Neural progenitor cell (in vitro differentiated cells): Measurements from ENCODE around the gene KRT10. TPM values are rescaled to one million over a fixed set of nuclear protein-coding genes. Genes with fewer than 3 reads are reported as not detected.

ENCODE experiments used
- DNase-seq: peaks from one replicate; pipeline ENCODE4 v3.0.0-alpha.2; 2016; ENCODE audit warnings: low spot score
- H2AFZ ChIP-seq: fragments of 200-600 bp; sonication (generic); replicated peaks from 2 replicates; pipeline ENCODE4 v1.6.1; 2016; ENCODE audit warnings: antibody characterized with exemption
- H3F3A ChIP-seq: fragments of 200-600 bp; sonication (generic); 2 replicates; pipeline ENCODE4 v1.6.1; 2016; ENCODE audit warnings: antibody characterized with exemption, low read depth
- H3K27ac ChIP-seq: fragments of 200-600 bp; sonication (generic); 2 replicates; pipeline ENCODE4 v1.5.1; 2016; ENCODE audit warnings: mild to moderate bottlenecking
- H3K27me3 ChIP-seq: fragments of 200-600 bp; sonication (generic); 2 replicates; pipeline ENCODE4 v1.6.1; 2016; ENCODE audit warnings: mild to moderate bottlenecking, moderate library complexity
- H3K36me3 ChIP-seq: fragments of 200-600 bp; sonication (generic); 2 replicates; pipeline ENCODE4 v1.5.1; 2016
- H3K4me1 ChIP-seq: fragments of 200-600 bp; sonication (generic); 2 replicates; pipeline ENCODE4 v1.6.1; 2016; ENCODE audit warnings: mixed run types
- H3K4me2 ChIP-seq: fragments of 200-600 bp; sonication (generic); 2 replicates; pipeline ENCODE4 v1.6.1; 2016
- H3K4me3 ChIP-seq: fragments of 200-600 bp; sonication (generic); 2 replicates; pipeline ENCODE4 v1.5.1; 2016
- H3K79me2 ChIP-seq: fragments of 200-600 bp; sonication (generic); 2 replicates; pipeline ENCODE4 v1.6.1; 2016; ENCODE audit warnings: low read depth
- H3K9ac ChIP-seq: fragments of 200-600 bp; sonication (generic); 2 replicates; pipeline ENCODE4 v1.6.1; 2016
- H3K9me3 ChIP-seq: fragments of 200-600 bp; sonication (generic); 2 replicates; pipeline ENCODE4 v1.5.1; 2016; ENCODE audit warnings: low read depth
- H4K20me1 ChIP-seq: fragments of 200-600 bp; sonication (generic); 2 replicates; pipeline ENCODE4 v1.6.1; 2016; ENCODE audit warnings: low read depth
- H3K27ac Mint-ChIP-seq: 3 replicates; pipeline ENCODE4 v1.8.0; 2021; ENCODE audit warnings: mixed read lengths
- H3K27me3 Mint-ChIP-seq: 2 replicates; pipeline ENCODE4 v1.8.0; 2022; ENCODE audit warnings: low read depth, mild to moderate bottlenecking, inconsistent platforms, moderate library complexity, mixed read lengths; ENCODE audit not compliant: insufficient read depth
- H3K36me3 Mint-ChIP-seq: 3 replicates; pipeline ENCODE4 v1.8.0; 2021; ENCODE audit warnings: mixed read lengths
- H3K4me1 Mint-ChIP-seq: 3 replicates; pipeline ENCODE4 v1.8.0; 2021; ENCODE audit warnings: mixed read lengths
- H3K4me3 Mint-ChIP-seq: 3 replicates; pipeline ENCODE4 v1.8.0; 2021; ENCODE audit warnings: mild to moderate bottlenecking, moderate library complexity, mixed read lengths
- H3K9me3 Mint-ChIP-seq: 3 replicates; pipeline ENCODE4 v1.8.0; 2020; ENCODE audit warnings: mixed read lengths
- CTCF ChIP-seq: fragments of 200-600 bp; sonication (generic); IDR thresholded peaks from 2 replicates; pipeline ENCODE4 v1.5.1; 2017; ENCODE audit warnings: antibody characterized with exemption, mild to moderate bottlenecking
- EZH2 ChIP-seq: fragments of 200-600 bp; sonication (generic); IDR thresholded peaks from 2 replicates; pipeline ENCODE4 v1.6.1; 2017; ENCODE audit warnings: antibody characterized with exemption, mild to moderate bottlenecking, moderate library complexity
- EZH2phosphoT487 ChIP-seq: fragments of 200-600 bp; sonication (generic); IDR thresholded peaks from 2 replicates; pipeline ENCODE4 v1.6.1; 2017; ENCODE audit warnings: antibody characterized with exemption
- total RNA-seq: library from RNA; depleted of rRNA; stranded (reverse); fragments of >200 nt; gene quantifications from 2 replicates; pipeline ENCODE4 v1.2.3, GENCODE V29; 2015; ENCODE audit warnings: low replicate concordance

The KRT10 gene
- total RNA-seq, 1 donor from 2014 or later: 7.5 TPM

- TF ChIP-seq EZH2 (no peak), EZH2phosphoT487 (no peak), CTCF (no peak)
- no peak overlapping the region for H3K27ac ChIP-seq
- no peak overlapping the region for H2AFZ ChIP-seq
- no peaks in the 10 kb centered on the region for H3K79me2 ChIP-seq
- DNase-seq: no peak
- H3K4me2 ChIP-seq: no peak overlapping the region
- H3K4me3 ChIP-seq: no peak overlapping the region
- H3F3A ChIP-seq: no peaks in the 10 kb centered on the region
- no peaks in the 10 kb centered on the region for H3K9me3 ChIP-seq
- H4K20me1 ChIP-seq: no peaks in the 10 kb centered on the region
- Mint-ChIP-seq H3K27ac (no peak overlapping the region), H3K27me3 (peaks cover 3% of the 10 kb centered on the region), H3K4me1 (no peaks in the 10 kb centered on the region), H3K36me3 (no peaks in the 10 kb centered on the region), H3K9me3 (no peaks in the 10 kb centered on the region), H3K4me3 (no peak overlapping the region)
- H3K27me3 ChIP-seq: peaks cover 18% of the 10 kb centered on the region
- H3K9ac ChIP-seq: no peak overlapping the region
- H3K4me1 ChIP-seq: peaks cover 6% of the 10 kb centered on the region
- H3K36me3 ChIP-seq: no peaks in the 10 kb centered on the region
Measured at GRCh38 chr17:40848583-40849235, 26.3 kb upstream of the KRT10 start.

- no peaks in the 10 kb centered on the region for H3K79me2 ChIP-seq
- no peaks in the 10 kb centered on the region for H3K36me3 ChIP-seq
- no peak overlapping the region for H3K27ac Mint-ChIP-seq
- no peak overlapping the region for H3K4me3 Mint-ChIP-seq
- no peaks in the 10 kb centered on the region for H3K4me1 ChIP-seq
- H3K4me3 ChIP-seq: no peak overlapping the region
- H3F3A ChIP-seq: no peaks in the 10 kb centered on the region
- H3K9ac ChIP-seq: no peak overlapping the region
- H3K27me3 ChIP-seq: peaks cover 18% of the 10 kb centered on the region
- TF ChIP-seq EZH2 (no peak), EZH2phosphoT487 (no peak), CTCF (no peak)
- H4K20me1 ChIP-seq: no peaks in the 10 kb centered on the region
- no peak for DNase-seq
- no peak overlapping the region for H3K4me2 ChIP-seq
- peaks cover under 1% of the 10 kb centered on the region for H3K27me3 Mint-ChIP-seq
- no peaks in the 10 kb centered on the region for H3K9me3 ChIP-seq
- no peak overlapping the region for H3K27ac ChIP-seq
- H3K4me1 Mint-ChIP-seq: no peaks in the 10 kb centered on the region
- H3K36me3 Mint-ChIP-seq: no peaks in the 10 kb centered on the region
- no peaks in the 10 kb centered on the region for H3K9me3 Mint-ChIP-seq
- H2AFZ ChIP-seq: no peak overlapping the region
Measured at GRCh38 chr17:40846515-40847144, 24.2 kb upstream of the KRT10 start.

GRCh38 chr17:40844671-40845107, 22.3 kb upstream of the KRT10 start:
- H2AFZ ChIP-seq: no peak overlapping the region
- H3K9me3 Mint-ChIP-seq: no peaks in the 10 kb centered on the region
- H3K4me3 Mint-ChIP-seq: no peak overlapping the region
- H3F3A ChIP-seq: no peaks in the 10 kb centered on the region
- peaks cover 2% of the 10 kb centered on the region for H3K27me3 Mint-ChIP-seq
- no peak overlapping the region for H3K27ac Mint-ChIP-seq
- no peak for DNase-seq
- H3K79me2 ChIP-seq: no peaks in the 10 kb centered on the region
- H3K4me1 ChIP-seq: no peaks in the 10 kb centered on the region
- no peak overlapping the region for H3K27ac ChIP-seq
- TF ChIP-seq EZH2 (no peak), EZH2phosphoT487 (no peak), CTCF (no peak)
- no peak overlapping the region for H3K4me2 ChIP-seq
- peaks cover 18% of the 10 kb centered on the region for H3K27me3 ChIP-seq
- H3K36me3 Mint-ChIP-seq: no peaks in the 10 kb centered on the region
- no peak overlapping the region for H3K4me3 ChIP-seq
- no peaks in the 10 kb centered on the region for H3K9me3 ChIP-seq
- no peak overlapping the region for H3K9ac ChIP-seq
- H4K20me1 ChIP-seq: no peaks in the 10 kb centered on the region
- H3K4me1 Mint-ChIP-seq: peaks cover 4% of the 10 kb centered on the region
- H3K36me3 ChIP-seq: no peaks in the 10 kb centered on the region
